Measurements from ENCODE around the gene DST.

The DST gene

GRCh38 chr6:56649053-56649769 is 6.5 kb upstream of the DST start:
- ChIA-PET CTCF (interaction anchor here (0.7 to 1.5 kb wide), 4 partner anchors 16 to 60 kb away, joined by 3 to 10 read pairs (median 3); no protein-coding TSS in a partner anchor), POLR2A (no interaction called here)
- WGBS (ENCODE audit: insufficient coverage): 22% methylated on average over 1 of the region's 1 CpG
- H3K36me3 ChIP-seq (ENCODE audit: control insufficient read depth in 4 of 4, insufficient read depth in 4 of 4, low read length in 3 of 4): peaks cover 0 to 5% (median 0%) of the 10 kb centered on the region in 4 experiments
- peak in 2 of 3 donors; percentile 27 to 40 for DNase-seq
- no peak overlapping the region for H3K27ac ChIP-seq (ENCODE audit: insufficient read depth in 1 of 2, low read depth in 1 of 2, low read length in 2 of 2, poor library complexity in 1 of 2, severe bottlenecking in 2 of 2)
- peaks cover 0 to 21% (median 13%) of the 10 kb centered on the region in 4 experiments for H3K4me1 ChIP-seq (ENCODE audit: control extremely low read depth in 1 of 4, control insufficient read depth in 4 of 4, insufficient read depth in 4 of 4, low read length in 3 of 4)
- H3K4me3 ChIP-seq (ENCODE audit: control insufficient read depth in 1 of 7, extremely low read depth in 1 of 7, insufficient read depth in 4 of 7, low read depth in 2 of 7, low read length in 6 of 7): no peak overlapping the region
- no peaks in the 10 kb centered on the region for H3K9me3 ChIP-seq (ENCODE audit: control extremely low read depth in 1 of 5, control insufficient read depth in 4 of 5, insufficient read depth in 2 of 5, low read depth in 1 of 5, low read length in 4 of 5)
- H3K27me3 ChIP-seq (replicated peaks in 2 of 5; ENCODE audit: control insufficient read depth in 4 of 5, insufficient read depth in 5 of 5, low read length in 4 of 5): no peaks in the 10 kb centered on the region

GRCh38 chr6:56647172-56647762 is 4.6 kb upstream of the DST start:
- DNase-seq: no peak
- Histone ChIP-seq H3K27me3 (replicated peaks in 2 of 5; ENCODE audit: control insufficient read depth in 4 of 5, insufficient read depth in 5 of 5, low read length in 4 of 5) (no peaks in the 10 kb centered on the region), H3K36me3 (ENCODE audit: control insufficient read depth in 4 of 4, insufficient read depth in 4 of 4, low read length in 3 of 4) (peaks cover 0 to 5% (median 0%) of the 10 kb centered on the region in 4 experiments), H3K4me3 (ENCODE audit: control insufficient read depth in 1 of 7, extremely low read depth in 1 of 7, insufficient read depth in 4 of 7, low read depth in 2 of 7, low read length in 6 of 7) (no peak overlapping the region), H3K4me1 (ENCODE audit: control extremely low read depth in 1 of 4, control insufficient read depth in 4 of 4, insufficient read depth in 4 of 4, low read length in 3 of 4) (peaks cover 0 to 20% (median 11%) of the 10 kb centered on the region in 4 experiments), H3K9me3 (ENCODE audit: control extremely low read depth in 1 of 5, control insufficient read depth in 4 of 5, insufficient read depth in 2 of 5, low read depth in 1 of 5, low read length in 4 of 5) (no peaks in the 10 kb centered on the region), H3K27ac (ENCODE audit: insufficient read depth in 1 of 2, low read depth in 1 of 2, low read length in 2 of 2, poor library complexity in 1 of 2, severe bottlenecking in 2 of 2) (no peak overlapping the region)
- ChIA-PET POLR2A (no interaction called here), CTCF (interaction anchor here (1.1 to 1.7 kb wide), 4 partner anchors 12 to 110 kb away, joined by 3 to 5 read pairs (median 4); no protein-coding TSS in a partner anchor)
- WGBS (ENCODE audit: insufficient coverage): 90% methylated on average over 6 of the region's 12 CpGs

- ChIA-PET CTCF (interaction anchor here (1.0 to 3.4 kb wide), 9 partner anchors 9 to 65 kb away, joined by 3 to 25 read pairs (median 3); no protein-coding TSS in a partner anchor), POLR2A (no interaction called here)
- peaks cover 0 to 8% (median 2%) of the 10 kb centered on the region in 4 experiments for H3K36me3 ChIP-seq (ENCODE audit: control insufficient read depth in 4 of 4, insufficient read depth in 4 of 4, low read length in 3 of 4)
- no peak overlapping the region for H3K4me3 ChIP-seq (ENCODE audit: control insufficient read depth in 1 of 7, extremely low read depth in 1 of 7, insufficient read depth in 4 of 7, low read depth in 2 of 7, low read length in 6 of 7)
- H3K9me3 ChIP-seq (ENCODE audit: control extremely low read depth in 1 of 5, control insufficient read depth in 4 of 5, insufficient read depth in 2 of 5, low read depth in 1 of 5, low read length in 4 of 5): no peaks in the 10 kb centered on the region
- no peak for DNase-seq
- H3K27me3 ChIP-seq (replicated peaks in 2 of 5; ENCODE audit: control insufficient read depth in 4 of 5, insufficient read depth in 5 of 5, low read length in 4 of 5): no peaks in the 10 kb centered on the region
- H3K4me1 ChIP-seq (ENCODE audit: control extremely low read depth in 1 of 4, control insufficient read depth in 4 of 4, insufficient read depth in 4 of 4, low read length in 3 of 4): peaks cover 0 to 10% (median 3%) of the 10 kb centered on the region in 4 experiments
- WGBS (ENCODE audit: insufficient coverage): 100% methylated on average over 2 of the region's 5 CpGs
- H3K27ac ChIP-seq (ENCODE audit: insufficient read depth in 1 of 2, low read depth in 1 of 2, low read length in 2 of 2, poor library complexity in 1 of 2, severe bottlenecking in 2 of 2): no peak overlapping the region
These were observed 1.7 kb upstream of the DST start for GRCh38 chr6:56644366-56644765.

- Histone ChIP-seq H3K36me3 (ENCODE audit: control insufficient read depth in 4 of 4, insufficient read depth in 4 of 4, low read length in 3 of 4) (peaks cover 0 to 8% (median 2%) of the 10 kb centered on the region in 4 experiments), H3K4me3 (ENCODE audit: control insufficient read depth in 1 of 7, extremely low read depth in 1 of 7, insufficient read depth in 4 of 7, low read depth in 2 of 7, low read length in 6 of 7) (no peak overlapping the region), H3K27me3 (replicated peaks in 2 of 5; ENCODE audit: control insufficient read depth in 4 of 5, insufficient read depth in 5 of 5, low read length in 4 of 5) (no peaks in the 10 kb centered on the region), H3K27ac (ENCODE audit: insufficient read depth in 1 of 2, low read depth in 1 of 2, low read length in 2 of 2, poor library complexity in 1 of 2, severe bottlenecking in 2 of 2) (no peak overlapping the region), H3K9me3 (ENCODE audit: control extremely low read depth in 1 of 5, control insufficient read depth in 4 of 5, insufficient read depth in 2 of 5, low read depth in 1 of 5, low read length in 4 of 5) (no peaks in the 10 kb centered on the region), H3K4me1 (ENCODE audit: control extremely low read depth in 1 of 4, control insufficient read depth in 4 of 4, insufficient read depth in 4 of 4, low read length in 3 of 4) (peaks cover 0 to 8% (median 3%) of the 10 kb centered on the region in 4 experiments)
- ChIA-PET POLR2A (no interaction called here), CTCF (interaction anchor here (1.0 to 3.4 kb wide), 11 partner anchors 9 to 114 kb away, joined by 3 to 25 read pairs (median 3); no protein-coding TSS in a partner anchor)
- DNase-seq: no peak
- 92% methylated on average over 2 of the region's 4 CpGs for WGBS (ENCODE audit: insufficient coverage)
These were observed 845 bp upstream of the DST start for GRCh38 chr6:56643379-56644089.

- POLR2A ChIA-PET: no interaction called here
- 97% methylated on average over 4 of the region's 4 CpGs for WGBS (ENCODE audit: insufficient coverage)
- CTCF ChIA-PET: interaction anchor here (1.3 to 7.1 kb wide), 8 partner anchors 8 to 212 kb away, joined by 3 to 75 read pairs (median 6); no protein-coding TSS in a partner anchor
These were observed 2.3 kb downstream of the DST start for GRCh38 chr6:56640374-56640773.

GRCh38 chr6:56638760-56639159 is 3.9 kb downstream of the DST start:
- Histone ChIP-seq H3K27ac (ENCODE audit: insufficient read depth in 1 of 2, low read depth in 1 of 2, low read length in 2 of 2, poor library complexity in 1 of 2, severe bottlenecking in 2 of 2) (no peak overlapping the region), H3K4me1 (ENCODE audit: control extremely low read depth in 1 of 4, control insufficient read depth in 4 of 4, insufficient read depth in 4 of 4, low read length in 3 of 4) (no peaks in the 10 kb centered on the region), H3K4me3 (ENCODE audit: control insufficient read depth in 1 of 7, extremely low read depth in 1 of 7, insufficient read depth in 4 of 7, low read depth in 2 of 7, low read length in 6 of 7) (no peak overlapping the region), H3K36me3 (ENCODE audit: control insufficient read depth in 4 of 4, insufficient read depth in 4 of 4, low read length in 3 of 4) (peaks cover 0 to 10% (median 2%) of the 10 kb centered on the region in 4 experiments), H3K9me3 (ENCODE audit: control extremely low read depth in 1 of 5, control insufficient read depth in 4 of 5, insufficient read depth in 2 of 5, low read depth in 1 of 5, low read length in 4 of 5) (no peaks in the 10 kb centered on the region), H3K27me3 (replicated peaks in 2 of 5; ENCODE audit: control insufficient read depth in 4 of 5, insufficient read depth in 5 of 5, low read length in 4 of 5) (no peaks in the 10 kb centered on the region)
- CTCF ChIA-PET: interaction anchor here (1.0 to 7.1 kb wide), 9 partner anchors 10 to 213 kb away, joined by 3 to 75 read pairs (median 5); no protein-coding TSS in a partner anchor
- POLR2A ChIA-PET: no interaction called here
- no peak for DNase-seq

More at GRCh38 chr6:56640374-56640773, 2.3 kb downstream of the DST start:
- peaks cover 0 to 6% (median 2%) of the 10 kb centered on the region in 4 experiments for H3K36me3 ChIP-seq (ENCODE audit: control insufficient read depth in 4 of 4, insufficient read depth in 4 of 4, low read length in 3 of 4)
- H3K9me3 ChIP-seq (ENCODE audit: control extremely low read depth in 1 of 5, control insufficient read depth in 4 of 5, insufficient read depth in 2 of 5, low read depth in 1 of 5, low read length in 4 of 5): no peaks in the 10 kb centered on the region
- no peak overlapping the region for H3K4me3 ChIP-seq (ENCODE audit: control insufficient read depth in 1 of 7, extremely low read depth in 1 of 7, insufficient read depth in 4 of 7, low read depth in 2 of 7, low read length in 6 of 7)
- H3K4me1 ChIP-seq (ENCODE audit: control extremely low read depth in 1 of 4, control insufficient read depth in 4 of 4, insufficient read depth in 4 of 4, low read length in 3 of 4): no peaks in the 10 kb centered on the region
- DNase-seq: no peak
- no peak overlapping the region for H3K27ac ChIP-seq (ENCODE audit: insufficient read depth in 1 of 2, low read depth in 1 of 2, low read length in 2 of 2, poor library complexity in 1 of 2, severe bottlenecking in 2 of 2)
- no peaks in the 10 kb centered on the region for H3K27me3 ChIP-seq (replicated peaks in 2 of 5; ENCODE audit: control insufficient read depth in 4 of 5, insufficient read depth in 5 of 5, low read length in 4 of 5)

Measured in common myeloid progenitor, CD34-positive (primary cell).